ENCODE results near the gene DNAJB11.
"Not testable (repeated sequence)": the region's sequence is repeated elsewhere in the genome, so short reads cannot be mapped to it uniquely, and the experiment has no call there.

Gene DNAJB11

DNA sequence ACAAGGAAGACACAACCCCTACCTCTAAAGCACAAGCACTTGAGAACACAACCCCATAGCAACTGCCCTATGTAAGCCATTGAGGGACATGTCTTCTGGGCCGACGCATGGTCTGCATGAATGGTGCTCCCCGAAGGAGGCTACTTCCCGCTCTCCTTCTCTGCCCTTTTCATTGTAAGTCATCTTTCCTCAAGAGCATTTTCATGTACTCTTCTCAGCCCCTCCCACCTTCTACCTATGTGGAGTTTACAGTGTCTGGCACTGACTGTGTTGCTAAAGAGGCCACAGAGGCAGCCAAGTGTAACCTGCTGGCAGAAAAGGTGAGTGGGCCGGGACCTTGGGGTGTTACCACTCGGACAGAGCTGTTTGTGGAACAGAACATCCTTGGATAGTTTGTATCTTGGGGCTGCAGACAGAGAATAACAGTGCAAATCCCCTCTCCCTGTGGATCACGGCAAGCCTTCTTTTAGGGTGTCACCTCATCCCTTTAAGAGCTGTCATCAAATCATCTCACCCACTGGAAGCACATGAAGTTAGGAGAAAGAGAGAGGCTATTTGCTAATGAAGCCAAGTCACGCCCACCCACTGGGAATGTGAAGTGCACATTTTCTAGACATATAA is 47.9 kb downstream of the DNAJB11 start:
- DNase-seq (ENCODE audit: low read depth): no peak

DNA sequence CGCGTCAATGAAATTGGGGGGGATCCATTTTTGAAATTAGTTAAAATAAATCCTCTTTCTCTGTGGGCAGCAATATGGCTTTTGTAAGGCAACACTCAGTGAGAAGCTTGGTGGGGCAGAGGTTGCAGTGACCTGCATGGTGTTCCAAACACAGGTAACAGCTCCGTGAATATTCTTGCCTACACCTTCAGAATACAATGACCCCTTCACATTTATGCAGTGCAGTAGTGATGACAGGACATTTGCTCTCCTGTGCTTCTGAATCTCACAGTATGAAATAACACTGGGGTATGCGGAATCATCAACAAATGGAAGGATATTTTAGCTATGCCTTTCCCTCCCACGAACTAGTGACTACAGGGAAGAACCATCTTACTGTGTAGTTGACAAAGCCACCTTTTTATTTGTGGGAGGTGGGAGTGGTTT is 49.3 kb downstream of the DNAJB11 start:
- DNase-seq (ENCODE audit: low read depth): no peak

DNA sequence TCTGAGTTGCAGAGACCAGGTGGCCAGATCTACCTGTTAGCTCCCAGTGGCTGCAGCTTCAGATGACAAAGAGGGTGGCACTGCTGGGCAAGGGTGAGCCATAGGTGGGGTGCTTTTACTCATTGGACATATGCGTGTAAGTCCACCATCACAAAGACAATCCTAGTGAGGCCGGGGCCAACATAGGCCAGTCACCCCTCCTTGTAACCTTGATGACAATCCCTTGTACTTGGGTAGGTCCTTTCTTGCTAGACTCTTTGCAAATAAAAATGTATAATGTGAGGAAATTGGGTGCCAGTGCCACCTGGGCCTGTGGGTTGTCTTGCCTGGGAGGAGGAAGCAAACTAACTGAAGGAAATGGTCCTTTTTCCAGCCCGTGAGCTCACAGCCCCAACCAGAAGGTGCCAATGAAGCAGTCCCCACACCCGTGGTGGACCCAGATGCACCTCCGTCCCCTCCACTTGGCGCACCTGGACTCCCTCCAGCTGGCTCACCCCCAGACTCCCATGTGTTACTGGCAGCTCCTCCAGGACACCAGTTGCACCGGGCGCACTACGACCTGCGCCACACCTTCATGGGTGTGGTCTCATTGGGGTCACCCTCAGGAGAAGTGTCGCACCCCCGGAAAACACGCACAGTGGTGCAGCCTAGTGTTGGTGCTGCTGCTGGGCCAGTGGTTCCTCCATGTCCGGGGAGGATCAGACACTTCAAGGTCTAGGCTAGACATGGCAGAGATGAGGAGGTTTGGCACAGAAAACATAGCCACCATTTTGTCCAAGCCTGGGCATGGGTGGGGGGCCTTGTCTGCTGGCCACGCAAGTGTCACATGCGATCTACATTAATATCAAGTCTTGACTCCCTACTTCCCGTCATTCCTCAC is 49.9 kb downstream of the DNAJB11 start:
- DNase-seq (ENCODE audit: low read depth): no peak

DNA sequence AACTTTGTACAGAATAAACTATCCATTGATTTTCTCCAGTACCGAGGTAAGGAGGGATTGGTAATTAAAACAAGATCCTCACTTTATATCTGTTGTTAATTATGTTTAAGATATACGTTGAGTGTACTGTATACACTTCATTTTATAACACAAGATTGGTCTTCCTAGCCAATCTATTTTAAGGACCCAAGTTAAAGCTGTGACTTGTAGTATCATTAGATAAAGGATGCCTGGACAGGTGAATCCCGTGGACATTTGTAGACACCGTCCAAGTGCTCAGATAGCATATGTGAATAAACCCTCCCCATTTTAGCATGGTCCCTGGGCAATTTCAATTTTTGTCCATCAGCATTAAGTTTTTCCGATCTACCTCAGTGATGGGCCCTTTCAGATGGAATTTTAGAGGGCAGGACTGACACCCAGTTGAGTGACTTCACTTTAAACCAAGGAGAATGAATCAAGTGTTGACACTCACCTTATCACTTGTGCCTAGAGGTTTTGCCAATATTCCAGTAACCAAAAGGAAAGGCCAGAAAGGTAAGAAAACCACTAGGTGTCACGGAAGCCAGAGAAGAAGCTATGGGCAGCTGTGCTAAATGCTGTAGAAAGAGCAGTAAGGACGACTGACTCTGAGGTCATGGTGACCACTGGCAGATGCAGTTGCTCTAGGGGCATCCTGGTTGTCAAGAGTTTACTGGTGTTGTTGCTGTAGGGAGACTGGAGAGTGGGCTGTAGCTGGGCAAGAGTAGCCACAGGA is 51.6 kb downstream of the DNAJB11 start:
- DNase-seq (ENCODE audit: low read depth): no peak

DNA sequence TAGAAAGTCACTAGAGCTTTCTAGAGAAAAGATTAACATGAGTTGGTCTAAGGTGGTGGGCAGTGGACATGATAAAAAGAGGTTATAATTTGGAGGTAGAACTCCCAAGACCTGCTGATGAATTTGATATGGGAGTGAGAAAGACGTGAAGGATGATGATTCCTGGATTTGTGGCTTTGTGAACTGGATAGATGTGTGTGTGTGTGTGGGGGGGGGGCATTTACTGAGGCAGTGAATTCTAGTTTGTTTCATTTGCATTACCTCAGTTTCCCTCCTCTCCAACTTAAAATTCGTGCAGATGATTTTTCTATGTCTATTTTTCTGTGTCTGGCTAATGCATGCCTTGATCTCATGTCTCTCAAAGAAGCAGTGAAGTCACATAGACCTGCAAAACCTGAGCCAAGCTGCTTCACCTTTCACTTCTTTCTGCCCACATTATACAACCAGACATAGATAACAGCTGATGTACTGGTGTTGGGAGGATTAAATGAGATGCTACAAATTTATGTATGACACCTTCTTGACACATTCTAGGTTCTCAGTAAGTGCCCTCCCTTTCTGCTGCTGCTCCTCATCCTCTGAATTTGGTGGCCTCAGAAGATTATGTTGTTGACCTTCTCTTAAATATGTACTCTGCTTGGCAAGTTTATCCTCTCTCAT is 52.3 kb downstream of the DNAJB11 start:
- no peak for DNase-seq (ENCODE audit: low read depth)

DNA sequence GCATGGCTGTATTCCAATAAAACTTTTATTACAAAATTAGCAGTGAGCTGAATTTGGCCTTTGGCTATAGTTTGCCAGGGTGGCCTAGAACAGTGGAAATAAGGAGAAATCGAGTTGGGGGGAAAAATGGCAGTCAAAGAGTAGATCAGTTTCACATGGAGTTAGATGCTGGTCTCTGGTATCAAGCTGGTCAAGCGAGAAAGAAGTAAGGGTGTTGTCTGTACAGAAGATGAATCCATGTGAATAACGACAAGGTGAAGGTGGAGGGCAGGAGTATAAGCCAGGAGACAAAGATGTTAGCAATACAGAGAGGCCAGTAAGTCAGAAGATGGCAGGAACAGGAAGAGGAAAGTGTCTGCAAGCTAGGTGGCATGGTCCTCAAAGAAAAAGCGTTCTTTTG is 54.1 kb downstream of the DNAJB11 start:
- no peak for DNase-seq (ENCODE audit: low read depth)

GRCh38 chr3:186625600-186626042 is 55.1 kb downstream of the DNAJB11 start:
- no peak for DNase-seq (ENCODE audit: low read depth)

DNA sequence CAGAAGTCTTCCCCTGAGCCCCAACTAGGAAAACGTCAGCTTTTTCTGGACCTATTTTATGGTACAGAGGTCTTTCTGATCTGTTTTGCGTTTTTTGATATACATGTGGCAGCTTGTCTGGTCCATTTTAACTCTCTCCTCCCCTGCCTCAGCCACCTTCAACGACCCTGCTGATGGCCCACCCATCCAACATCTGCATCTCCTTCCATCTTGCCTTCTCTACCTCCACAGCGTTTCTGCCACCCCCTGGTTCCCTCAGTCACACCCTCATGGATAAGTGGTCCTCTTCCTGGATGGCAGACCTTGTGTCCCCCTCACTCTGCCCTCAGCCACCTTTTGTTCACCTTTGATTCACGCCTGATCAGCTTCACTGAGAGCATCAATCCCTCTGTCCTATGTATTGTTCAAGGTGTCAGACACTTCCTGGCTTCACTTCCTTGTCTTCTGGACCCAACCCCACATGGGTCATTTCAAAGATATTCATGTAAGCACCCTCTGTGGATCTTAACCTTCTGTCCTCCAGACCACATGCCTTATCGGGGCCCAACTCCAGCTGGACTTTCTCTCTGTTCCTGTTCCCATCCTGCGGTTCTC is 55.8 kb downstream of the DNAJB11 start:
- no peak for DNase-seq (ENCODE audit: low read depth)

GRCh38 chr3:186627852-186628414 is 57.4 kb downstream of the DNAJB11 start:
- DNase-seq (ENCODE audit: low read depth): no peak

DNA sequence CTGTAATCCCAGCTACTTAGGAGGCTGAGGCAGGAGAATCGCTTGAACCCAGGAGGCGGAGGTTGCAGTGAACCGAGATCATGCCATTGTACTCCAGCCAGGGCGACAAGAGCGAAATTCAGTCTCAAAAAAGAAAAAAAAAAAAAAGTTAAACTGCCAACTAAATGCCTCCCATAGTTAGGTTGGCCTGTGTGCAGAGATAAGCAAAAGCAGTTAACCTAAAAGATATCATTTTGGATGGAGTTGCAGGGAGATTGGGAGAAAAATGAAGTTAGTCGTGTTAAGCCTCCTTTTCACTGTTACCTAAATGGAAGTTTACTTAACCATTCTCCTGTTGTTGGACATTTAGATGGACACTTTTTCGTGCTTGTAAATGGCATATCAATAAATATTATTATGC is 58.2 kb downstream of the DNAJB11 start:
- DNase-seq (ENCODE audit: low read depth): no peak

GRCh38 chr3:186630950-186631641 is 60.6 kb downstream of the DNAJB11 start:
- DNase-seq (ENCODE audit: low read depth): no peak

GRCh38 chr3:186633481-186633880 is 63.0 kb downstream of the DNAJB11 start:
- no peak for DNase-seq (ENCODE audit: low read depth)

- DNase-seq (ENCODE audit: low read depth): not testable (repeated sequence)
Measured at GRCh38 chr3:186634207-186634606, 63.7 kb downstream of the DNAJB11 start.
